Measurements from ENCODE around the gene ALS2CL. TPM values are rescaled to one million over a fixed set of nuclear protein-coding genes. Genes with fewer than 3 reads are reported as not detected.

Gene ALS2CL
- total and polyA plus RNA-seq, 8 donors: 7.6 to 74.4 (median 12.7) TPM

DNA sequence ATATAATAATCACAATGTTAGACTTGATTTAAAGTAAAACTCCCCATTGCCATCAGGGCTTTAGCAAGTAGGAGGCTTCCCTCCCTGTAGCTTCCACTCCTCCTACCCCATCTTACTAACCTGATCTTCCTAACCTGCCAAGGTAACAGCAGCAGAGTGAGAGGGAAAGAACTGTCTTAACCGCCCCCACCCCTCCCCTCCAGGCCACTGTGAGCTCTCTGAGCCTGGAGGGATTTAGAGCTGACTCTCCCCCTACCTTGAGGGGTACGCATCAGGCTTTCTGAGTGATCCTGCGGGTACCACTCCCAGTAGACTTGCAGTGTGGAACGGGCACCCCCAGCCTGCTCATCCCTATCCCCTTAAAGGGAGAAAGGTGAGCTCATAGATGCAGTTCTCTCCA, 35.6 kb upstream of the ALS2CL start:
- intact Hi-C loops (cut with DNase I): no loop called here
- no peak for TF ChIP-seq CTCF (IDR thresholded peaks at IDR 0.05)

DNA sequence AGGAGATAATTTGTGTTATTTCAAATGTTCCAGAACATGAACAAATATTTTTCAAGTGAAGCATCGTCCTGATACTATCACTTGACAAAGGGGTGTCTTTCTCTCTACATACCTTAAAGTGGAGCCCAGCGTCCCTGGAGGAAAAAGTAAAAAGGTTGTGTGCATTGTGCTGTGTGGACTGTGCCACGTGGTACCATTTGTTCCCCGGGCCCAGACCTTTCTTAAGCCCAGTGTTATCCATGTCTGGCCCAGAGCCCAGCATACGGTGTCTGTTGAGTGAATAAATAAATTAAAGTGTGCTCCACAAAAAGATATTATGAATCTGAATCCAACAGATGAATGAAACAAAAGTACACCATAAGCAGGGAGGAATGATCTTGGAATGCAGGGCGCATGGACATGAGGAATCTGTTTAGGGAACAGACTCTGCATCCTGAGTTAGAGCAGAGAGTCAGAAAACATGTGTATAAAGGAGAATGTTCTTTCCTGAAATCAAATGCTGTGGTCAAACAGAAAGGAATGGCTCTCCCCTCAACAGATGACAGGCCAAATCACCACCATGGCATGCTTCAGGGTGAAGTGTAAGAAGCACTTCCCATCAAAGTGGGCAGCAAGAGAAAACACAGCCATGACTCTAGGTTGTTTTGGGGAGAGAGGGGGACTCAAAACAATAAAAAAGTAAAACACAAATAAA, 32.3 kb upstream of the ALS2CL start:
- intact Hi-C loops (cut with DNase I): no loop called here
- no peak for TF ChIP-seq CTCF (IDR thresholded peaks at IDR 0.05)
- peaks cover 0 to 5% of the 10 kb centered on the region in 2 donors for H3K27me3 ChIP-seq
- no peaks in the 10 kb centered on the region for H3K36me3 ChIP-seq
- H3K27ac ChIP-seq: no peak overlapping the region
- no peaks in the 10 kb centered on the region for H3K9me3 ChIP-seq
- no peak overlapping the region for H3K4me3 ChIP-seq
- DNase-seq (no peak), ATAC-seq (no peak)
- no peaks in the 10 kb centered on the region for H3K4me1 ChIP-seq

More for the DNA sequence above, 35.6 kb upstream of the ALS2CL start:
- H3K4me1 ChIP-seq: no peaks in the 10 kb centered on the region
- H3K27ac ChIP-seq: no peak overlapping the region
- DNase-seq: no peak
- H3K36me3 ChIP-seq: no peaks in the 10 kb centered on the region
- no peak overlapping the region for H3K4me3 ChIP-seq
- peaks cover 0 to 5% of the 10 kb centered on the region in 2 donors for H3K27me3 ChIP-seq
- H3K9me3 ChIP-seq: no peaks in the 10 kb centered on the region
- no peak for ATAC-seq

GRCh38 chr3:46724424-46724823, 30.9 kb upstream of the ALS2CL start:
- intact Hi-C loops (cut with DNase I): no loop called here
- TF ChIP-seq CTCF (IDR thresholded peaks at IDR 0.05): no peak
- Histone ChIP-seq H3K36me3 (no peaks in the 10 kb centered on the region), H3K4me1 (no peaks in the 10 kb centered on the region), H3K27ac (no peak overlapping the region), H3K4me3 (no peak overlapping the region), H3K9me3 (no peaks in the 10 kb centered on the region), H3K27me3 (peaks cover 0 to 7% of the 10 kb centered on the region in 2 donors)
- ATAC-seq (no peak), DNase-seq (no peak)

DNA sequence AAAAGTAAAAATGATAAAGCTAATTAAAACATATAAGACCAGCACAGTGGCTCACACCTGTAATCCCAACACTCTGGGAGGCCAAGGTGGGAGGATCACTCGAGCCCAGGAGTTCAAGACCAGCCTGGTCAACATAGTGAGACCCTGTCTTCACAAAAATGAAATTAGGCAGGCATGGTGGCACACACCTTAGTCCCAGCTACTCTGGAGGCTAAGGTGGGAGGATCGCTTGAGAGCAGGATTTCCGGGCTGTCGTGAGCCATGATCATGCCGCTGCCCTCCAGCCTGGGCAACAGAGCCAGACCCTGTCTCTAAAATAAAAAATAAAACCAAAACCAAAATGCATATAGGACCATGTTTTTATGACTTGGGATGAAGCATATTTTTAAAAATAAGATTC, 29.0 kb upstream of the ALS2CL start:
- H3K4me3 ChIP-seq: no peak overlapping the region
- ATAC-seq (no peak), DNase-seq (no peak)
- H3K27ac ChIP-seq: no peak overlapping the region
- TF ChIP-seq CTCF (IDR thresholded peaks at IDR 0.05): no peak
- intact Hi-C loops (cut with DNase I): no loop called here
- H3K36me3 ChIP-seq: no peaks in the 10 kb centered on the region
- no peaks in the 10 kb centered on the region for H3K4me1 ChIP-seq
- H3K9me3 ChIP-seq: no peaks in the 10 kb centered on the region
- H3K27me3 ChIP-seq: peaks cover 0 to 16% of the 10 kb centered on the region in 2 donors

DNA sequence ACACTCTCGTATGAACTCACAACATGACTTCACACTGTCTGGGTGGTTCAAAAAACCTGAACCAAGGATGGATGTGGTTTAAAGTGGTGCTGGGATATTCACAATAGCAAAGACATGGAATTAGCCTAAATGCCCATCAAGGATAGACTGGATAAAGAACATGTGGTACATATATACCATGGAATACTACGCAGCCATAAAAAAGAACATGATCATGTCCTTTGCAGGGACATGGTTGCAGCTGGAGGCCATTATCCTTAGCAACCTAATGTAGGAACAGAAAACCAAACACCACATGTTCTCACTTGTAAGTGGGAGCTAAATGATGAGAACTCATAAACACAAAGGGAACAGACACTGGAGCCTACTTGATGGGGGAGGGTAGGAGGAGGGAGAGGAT, 27.5 kb upstream of the ALS2CL start:
- Histone ChIP-seq H3K27ac (no peak overlapping the region), H3K4me3 (no peak overlapping the region), H3K9me3 (no peaks in the 10 kb centered on the region), H3K27me3 (peaks cover 0 to 22% of the 10 kb centered on the region in 2 donors), H3K4me1 (no peaks in the 10 kb centered on the region), H3K36me3 (no peaks in the 10 kb centered on the region)
- intact Hi-C loops (cut with DNase I): no loop called here
- DNase-seq: no peak
- no peak for TF ChIP-seq CTCF (IDR thresholded peaks at IDR 0.05)
- ATAC-seq: no peak
